Stimulated activated naive CD8-positive, alpha-beta T cell treated with anti-CD3 and anti-CD28 coated beads, Interleukin-15, amount 100 ng/mL, for 72 hours (primary cell): ENCODE data around the gene SGCE.

Source experiments
- ATAC-seq: fragments of 150-1000 bp; cut with Tn5 transposase; 2 replicates; pipeline ENCODE4 v1.10.0; 2021; ENCODE audit warnings: mild to moderate bottlenecking, moderate library complexity
- DNase-seq, 2 donors: peaks; one replicate each; pipeline ENCODE4 v3.0.0; 2021 to 2022
- H3K27ac Mint-ChIP-seq, 2 donors: one replicate each; pipeline ENCODE4 v1.8.0; 2022; ENCODE audit warnings: mild to moderate bottlenecking in 2 of 2, mixed read lengths in 2 of 2, moderate library complexity in 2 of 2
- H3K27me3 Mint-ChIP-seq: one replicate; pipeline ENCODE4 v1.8.0; 2022; ENCODE audit warnings: mixed read lengths
- H3K4me1 Mint-ChIP-seq: one replicate; pipeline ENCODE4 v1.8.0; 2022; ENCODE audit warnings: mild to moderate bottlenecking, mixed read lengths
- H3K4me3 Mint-ChIP-seq, 2 donors: one replicate each; pipeline ENCODE4 v1.8.0; 2022; ENCODE audit warnings: mild to moderate bottlenecking in 2 of 2, mixed read lengths in 2 of 2, moderate library complexity in 1 of 2
- H3K9me3 Mint-ChIP-seq, 2 donors: one replicate each; pipeline ENCODE4 v1.8.0; 2022; ENCODE audit warnings: mixed read lengths in 2 of 2

Gene SGCE

DNA sequence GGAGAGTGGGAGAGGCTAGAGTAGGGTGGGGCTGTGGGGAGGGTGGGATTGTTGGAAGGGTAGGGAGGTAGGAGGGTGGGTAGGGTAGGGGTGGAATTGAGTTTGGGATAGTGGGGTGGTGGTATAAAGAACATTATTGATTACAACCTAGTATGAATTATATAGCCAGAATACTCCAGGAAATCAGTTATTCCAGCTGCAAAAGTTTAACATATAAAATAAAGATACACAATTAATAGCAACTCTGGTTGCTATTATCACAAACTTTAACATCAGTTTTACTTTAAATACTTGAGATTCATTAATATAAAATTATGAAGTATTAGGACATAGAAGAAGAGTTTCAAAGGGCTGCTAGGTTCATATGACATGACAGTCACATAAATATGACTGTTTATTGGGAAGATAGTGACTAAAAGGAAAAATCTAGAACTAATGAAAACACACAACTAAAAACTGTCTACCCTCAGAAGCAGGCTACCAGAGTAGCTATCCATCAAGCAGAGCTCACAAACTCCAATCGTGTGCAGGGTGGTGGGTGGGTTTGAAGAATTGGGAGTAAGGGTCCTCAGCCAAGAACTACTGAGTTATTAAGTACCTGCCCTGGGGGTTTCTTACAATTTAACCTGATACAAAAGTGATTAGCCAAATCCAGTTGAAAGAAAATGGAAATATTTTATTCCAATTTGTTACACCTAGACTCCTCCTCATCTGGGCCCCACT lies 14.0 kb upstream of the SGCE start:
- no peak overlapping the region for H3K27ac Mint-ChIP-seq
- DNase-seq (no peak), ATAC-seq (no peak)
- no peaks in the 10 kb centered on the region for H3K9me3 Mint-ChIP-seq
- H3K4me1 Mint-ChIP-seq, result no peaks in the 10 kb centered on the region
- H3K27me3 Mint-ChIP-seq, result peaks cover 8% of the 10 kb centered on the region
- no peak overlapping the region for H3K4me3 Mint-ChIP-seq

DNA sequence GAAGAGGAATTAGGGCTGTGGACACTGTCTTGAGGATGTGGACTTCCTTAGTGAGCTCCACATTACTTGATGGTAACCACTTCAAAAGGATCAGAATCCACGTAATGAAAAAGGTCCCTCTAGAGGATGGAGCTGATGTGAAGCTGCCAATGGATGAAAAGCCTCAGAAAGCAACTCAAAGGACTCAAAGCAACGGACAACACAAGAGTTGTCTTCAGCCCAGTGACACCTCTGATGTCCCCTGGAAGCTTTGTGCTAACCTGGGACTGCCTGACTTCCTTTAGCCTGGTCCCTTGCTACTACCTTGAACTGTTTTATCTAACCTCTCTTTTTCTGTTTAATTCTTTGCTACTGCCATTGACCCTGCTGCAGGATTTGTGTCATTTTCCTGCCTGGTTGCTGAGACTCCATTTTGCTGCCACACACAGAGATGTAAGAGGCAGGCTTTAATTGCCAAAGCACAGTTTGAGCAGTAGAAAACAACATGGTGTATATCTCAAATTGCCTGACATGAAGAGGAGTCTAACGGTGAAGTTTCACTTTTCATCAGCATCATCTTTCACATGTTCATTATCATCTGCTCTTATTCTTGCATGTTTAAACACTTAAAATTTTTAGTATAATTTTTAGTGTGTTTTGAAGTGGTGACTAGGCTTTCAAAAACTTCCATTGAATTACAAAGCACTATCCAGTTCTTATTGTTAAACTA lies 11.1 kb upstream of the SGCE start:
- DNase-seq, result no peak
- H3K27ac Mint-ChIP-seq, result no peak overlapping the region
- H3K4me1 Mint-ChIP-seq, result no peaks in the 10 kb centered on the region
- H3K4me3 Mint-ChIP-seq, result no peak overlapping the region
- ATAC-seq, result no peak
- peaks cover 8% of the 10 kb centered on the region for H3K27me3 Mint-ChIP-seq
- no peaks in the 10 kb centered on the region for H3K9me3 Mint-ChIP-seq

DNA sequence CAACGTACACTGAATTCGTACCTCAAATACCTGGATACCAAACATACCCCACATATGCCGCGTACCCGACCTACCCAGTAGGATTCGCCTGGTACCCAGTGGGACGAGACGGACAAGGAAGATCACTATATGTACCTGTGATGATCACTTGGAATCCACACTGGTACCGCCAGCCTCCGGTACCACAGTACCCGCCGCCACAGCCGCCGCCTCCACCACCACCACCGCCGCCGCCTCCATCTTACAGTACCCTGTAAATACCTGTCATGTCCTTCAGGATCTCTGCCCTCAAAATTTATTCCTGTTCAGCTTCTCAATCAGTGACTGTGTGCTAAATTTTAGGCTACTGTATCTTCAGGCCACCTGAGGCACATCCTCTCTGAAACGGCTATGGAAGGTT lies 9.5 kb upstream of the SGCE start:
- DNase-seq (no peak), ATAC-seq (no peak)
- Mint-ChIP-seq H3K27ac (no peak overlapping the region), H3K27me3 (peaks cover 8% of the 10 kb centered on the region), H3K4me3 (no peak overlapping the region), H3K4me1 (no peaks in the 10 kb centered on the region), H3K9me3 (no peaks in the 10 kb centered on the region)

DNA sequence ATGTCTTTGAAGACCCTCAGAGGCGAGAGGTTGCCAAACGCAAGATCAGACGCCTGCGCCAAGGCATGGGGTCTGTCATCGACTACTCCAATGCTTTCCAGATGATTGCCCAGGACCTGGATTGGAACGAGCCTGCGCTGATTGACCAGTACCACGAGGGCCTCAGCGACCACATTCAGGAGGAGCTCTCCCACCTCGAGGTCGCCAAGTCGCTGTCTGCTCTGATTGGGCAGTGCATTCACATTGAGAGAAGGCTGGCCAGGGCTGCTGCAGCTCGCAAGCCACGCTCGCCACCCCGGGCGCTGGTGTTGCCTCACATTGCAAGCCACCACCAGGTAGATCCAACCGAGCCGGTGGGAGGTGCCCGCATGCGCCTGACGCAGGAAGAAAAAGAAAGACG lies 8.1 kb upstream of the SGCE start:
- no peak for ATAC-seq

DNA sequence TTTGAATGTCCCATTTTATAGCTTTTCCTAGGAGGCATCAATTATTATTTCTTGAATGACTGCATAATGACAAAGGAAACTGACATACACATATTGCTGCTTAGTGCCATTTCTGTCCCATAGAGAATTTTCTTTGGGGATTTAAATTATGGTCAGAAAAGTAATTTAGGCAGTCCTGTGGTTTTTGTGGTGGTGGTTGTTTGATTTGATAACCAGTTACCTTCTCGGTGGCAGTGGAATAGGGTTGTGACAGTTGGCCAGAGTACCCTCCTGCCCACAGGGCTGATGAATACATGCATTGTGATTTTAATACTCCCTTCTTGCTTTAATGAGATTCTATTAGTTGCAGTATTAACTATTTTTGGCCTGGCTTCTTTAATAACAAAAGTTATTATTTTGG lies 6.6 kb upstream of the SGCE start:
- Mint-ChIP-seq H3K9me3 (no peaks in the 10 kb centered on the region), H3K27me3 (no peaks in the 10 kb centered on the region), H3K4me3 (no peak overlapping the region), H3K4me1 (no peaks in the 10 kb centered on the region), H3K27ac (no peak overlapping the region)
- ATAC-seq (no peak), DNase-seq (no peak)

More for the DNA sequence above, 8.1 kb upstream of the SGCE start:
- H3K4me1 Mint-ChIP-seq, result no peaks in the 10 kb centered on the region
- H3K27me3 Mint-ChIP-seq, result peaks cover 8% of the 10 kb centered on the region
- H3K27ac Mint-ChIP-seq, result no peak overlapping the region
- H3K4me3 Mint-ChIP-seq, result no peak overlapping the region
- no peak for DNase-seq
- H3K9me3 Mint-ChIP-seq, result no peaks in the 10 kb centered on the region

DNA sequence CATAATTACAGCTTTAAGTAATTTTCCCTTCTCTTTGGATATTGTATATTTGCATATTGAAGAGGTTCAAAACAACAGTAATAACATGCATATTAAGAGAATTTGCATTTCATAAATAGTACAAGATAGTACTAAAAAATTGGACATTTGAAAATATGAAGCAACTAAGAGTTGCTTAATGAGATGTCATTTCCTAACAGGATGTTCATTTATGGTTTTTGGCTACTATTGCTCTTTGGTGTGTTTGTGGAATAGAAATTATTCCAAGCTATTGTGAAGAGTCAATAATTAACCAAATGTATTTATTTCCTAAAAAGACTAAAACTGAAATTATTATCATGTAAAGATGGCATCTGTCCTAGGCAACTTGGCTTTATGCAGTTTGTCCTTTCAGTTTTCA lies 4.1 kb upstream of the SGCE start:
- H3K4me1 Mint-ChIP-seq, result peaks cover 24% of the 10 kb centered on the region
- H3K27me3 Mint-ChIP-seq, result peaks cover 21% of the 10 kb centered on the region
- no peak overlapping the region for H3K4me3 Mint-ChIP-seq
- ATAC-seq (no peak), DNase-seq (no peak)
- H3K27ac Mint-ChIP-seq, result no peak overlapping the region
- H3K9me3 Mint-ChIP-seq, result no peaks in the 10 kb centered on the region

DNA sequence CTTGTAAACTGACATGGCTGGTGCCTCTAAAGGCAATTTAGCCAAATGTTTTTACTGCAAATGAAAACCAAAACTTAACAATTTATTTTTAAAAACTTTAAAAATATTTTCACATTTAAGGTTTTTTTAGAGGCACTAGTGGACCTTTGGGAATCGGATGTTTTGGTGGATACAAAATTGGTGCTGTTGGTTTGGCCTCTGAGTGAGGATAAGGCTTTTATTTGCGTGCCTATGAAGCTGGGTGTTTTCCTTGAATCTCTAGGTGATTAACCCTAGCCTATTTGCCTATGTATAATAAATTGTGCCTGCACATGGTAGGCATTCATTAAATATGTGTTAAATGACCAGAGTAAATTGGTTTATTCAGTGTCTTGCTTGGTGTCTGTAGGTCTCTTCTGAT lies 2.9 kb upstream of the SGCE start:
- peaks cover 25% of the 10 kb centered on the region for H3K4me1 Mint-ChIP-seq
- H3K4me3 Mint-ChIP-seq, result no peak overlapping the region
- no peaks in the 10 kb centered on the region for H3K9me3 Mint-ChIP-seq
- peaks cover 26% of the 10 kb centered on the region for H3K27me3 Mint-ChIP-seq
- no peak for ATAC-seq
- H3K27ac Mint-ChIP-seq, result no peak overlapping the region
- no peak for DNase-seq

DNA sequence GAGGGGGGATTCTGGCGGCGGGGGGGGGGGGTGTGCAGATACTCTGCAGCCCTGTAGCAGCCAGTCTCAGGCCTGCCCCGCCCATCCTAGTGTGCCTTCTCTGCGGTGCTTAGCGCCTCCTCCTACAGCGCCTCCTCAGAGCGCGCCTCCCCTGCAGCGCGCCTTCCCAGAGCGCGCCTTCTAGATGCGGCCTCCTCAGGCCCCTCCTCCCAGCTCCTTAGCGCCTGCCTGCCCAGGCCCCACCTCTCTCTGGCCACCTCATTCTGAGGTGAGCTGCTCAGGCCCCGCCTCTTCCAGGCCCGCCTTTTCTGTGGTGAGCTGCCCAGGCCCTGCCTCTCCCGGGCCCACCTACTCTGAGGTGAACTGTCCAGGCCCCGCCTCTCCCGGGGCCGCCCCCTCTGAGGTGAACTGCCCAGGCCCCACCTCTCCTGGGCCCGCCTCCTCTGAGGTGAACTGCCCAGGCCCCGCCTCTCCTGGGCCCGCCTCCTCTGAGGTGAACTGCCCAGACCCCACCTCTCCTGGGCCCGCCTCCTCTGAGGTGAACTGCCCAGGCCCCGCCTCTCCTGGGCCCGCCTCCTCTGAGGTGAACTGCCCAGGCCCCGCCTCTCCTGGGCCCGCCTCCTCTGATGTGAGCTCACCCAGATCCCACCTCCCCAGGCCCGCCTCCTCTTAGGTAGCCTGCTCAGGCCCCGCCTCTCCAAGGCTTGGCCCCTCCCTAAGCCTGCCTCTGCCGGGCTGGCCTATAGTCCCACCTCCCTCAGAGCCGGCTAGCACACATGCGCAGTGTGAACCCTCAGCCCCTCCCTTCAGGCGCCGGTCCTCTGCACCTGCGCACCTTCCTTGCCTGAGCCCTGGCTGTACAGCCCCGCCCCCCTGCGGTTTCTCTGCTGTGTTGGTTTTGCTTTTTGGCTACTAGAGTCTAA lies 2.1 kb upstream of the SGCE start:
- DNase-seq, result peak; percentile 93 to 96
- Mint-ChIP-seq H3K27me3 (peaks cover 26% of the 10 kb centered on the region), H3K27ac (no peak overlapping the region), H3K9me3 (no peaks in the 10 kb centered on the region), H3K4me1 (peaks cover 25% of the 10 kb centered on the region), H3K4me3 (peak overlapping the region; percentile 87)
- peak; percentile 91 for ATAC-seq

DNA sequence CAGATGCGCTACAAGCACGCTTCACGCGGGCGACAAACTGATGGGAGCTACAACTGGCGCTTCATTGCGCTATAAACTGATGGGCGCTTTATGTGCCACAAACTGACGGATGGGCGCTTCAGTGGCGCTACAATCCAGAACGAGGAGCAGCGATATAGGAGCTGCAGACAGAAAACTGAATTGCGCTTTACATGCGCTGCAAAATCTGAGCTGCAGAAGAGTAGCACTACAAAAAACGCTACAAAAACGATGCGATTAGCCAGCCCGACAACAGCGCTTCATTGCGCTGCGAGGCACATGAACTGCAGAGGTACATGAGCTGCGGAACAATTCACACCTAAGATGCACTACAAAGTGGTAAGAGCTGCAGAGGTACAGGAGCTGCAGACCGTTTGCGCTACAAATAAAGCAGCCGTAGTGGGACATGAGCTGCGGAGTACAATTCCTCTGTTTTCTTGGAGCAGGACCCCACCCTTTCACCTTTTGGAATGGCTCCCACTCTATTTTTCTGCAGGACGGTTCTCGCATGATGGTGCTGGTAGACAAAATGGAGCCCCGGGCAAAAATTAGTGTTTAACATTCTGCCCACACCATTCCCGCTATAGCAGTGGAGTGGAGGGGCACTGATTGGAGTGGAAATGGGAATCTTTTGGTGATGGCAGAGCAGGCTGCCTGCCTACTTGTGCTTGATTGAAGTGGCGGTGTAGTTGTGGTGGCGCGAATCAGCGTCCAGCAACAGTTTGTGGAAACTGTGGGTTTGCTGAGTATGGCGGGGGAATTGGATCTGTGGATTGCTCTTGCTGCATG lies 1.2 kb upstream of the SGCE start:
- peaks cover 25% of the 10 kb centered on the region for H3K4me1 Mint-ChIP-seq
- no peaks in the 10 kb centered on the region for H3K9me3 Mint-ChIP-seq
- H3K27me3 Mint-ChIP-seq, result peaks cover 30% of the 10 kb centered on the region
- ATAC-seq (no peak), DNase-seq (peak; percentile 28 to 29)
- H3K4me3 Mint-ChIP-seq, result peak overlapping the region; percentile 87
- H3K27ac Mint-ChIP-seq, result no peak overlapping the region

DNA sequence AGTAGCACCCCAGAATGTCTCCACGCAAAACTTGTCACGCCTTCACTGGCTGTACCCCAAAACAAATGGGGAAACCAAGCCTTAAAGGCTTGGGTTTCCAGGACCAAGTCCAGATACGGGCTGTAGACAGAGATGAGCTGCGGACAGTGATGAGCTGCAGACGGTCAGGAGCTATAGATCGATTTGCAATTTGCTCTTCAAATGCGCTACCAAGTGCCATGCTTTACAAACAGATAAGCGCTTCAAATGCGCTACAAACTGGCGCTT lies 658 bp upstream of the SGCE start:
- H3K4me3 Mint-ChIP-seq, result peak overlapping the region; percentile 87
- no peak overlapping the region for H3K27ac Mint-ChIP-seq

DNA sequence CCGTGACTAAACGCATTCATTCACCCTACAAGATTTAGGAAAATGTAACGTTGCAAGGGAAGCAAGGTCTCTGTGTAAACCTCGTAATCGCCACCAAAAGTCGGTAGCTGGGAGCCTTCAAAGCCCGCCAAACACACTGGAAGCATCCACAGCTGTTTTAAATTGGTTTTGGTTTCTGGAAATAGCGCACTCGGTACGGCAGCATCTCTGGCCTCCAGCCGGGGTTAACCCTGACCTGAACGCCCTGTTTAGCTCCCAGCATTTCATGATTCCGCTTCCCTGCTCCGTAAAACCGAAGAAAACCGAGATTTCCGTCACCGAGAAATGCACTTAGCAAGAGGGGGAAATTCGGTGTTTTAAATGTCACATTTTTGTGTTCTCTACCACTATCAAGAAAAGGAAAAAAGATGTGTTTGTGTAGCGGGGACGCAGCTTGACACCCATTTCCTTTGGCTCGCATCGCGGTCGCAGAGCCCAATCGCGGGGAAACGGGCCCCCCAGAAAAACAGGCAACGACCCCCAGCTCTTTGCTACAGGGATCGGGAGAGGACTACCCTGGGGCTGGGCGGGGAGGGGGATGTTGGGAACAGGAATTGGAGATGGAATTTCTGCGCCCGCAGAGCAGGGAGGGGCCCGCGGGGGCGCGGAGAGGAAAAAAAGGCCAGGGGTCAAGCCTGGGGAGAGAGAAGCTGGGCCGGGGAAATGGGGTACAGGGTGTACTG lies 646 bp downstream of the SGCE start:
- DNase-seq (no peak), ATAC-seq (no peak)
- Mint-ChIP-seq H3K27me3 (peaks cover 48% of the 10 kb centered on the region), H3K4me1 (peaks cover 25% of the 10 kb centered on the region), H3K9me3 (no peaks in the 10 kb centered on the region), H3K27ac (no peak overlapping the region), H3K4me3 (peak overlapping the region; percentile 87)

More for the DNA sequence above, 658 bp upstream of the SGCE start:
- ATAC-seq (no peak), DNase-seq (no peak)
- H3K27me3 Mint-ChIP-seq, result peaks cover 35% of the 10 kb centered on the region
- H3K9me3 Mint-ChIP-seq, result no peaks in the 10 kb centered on the region
- peaks cover 25% of the 10 kb centered on the region for H3K4me1 Mint-ChIP-seq

DNA sequence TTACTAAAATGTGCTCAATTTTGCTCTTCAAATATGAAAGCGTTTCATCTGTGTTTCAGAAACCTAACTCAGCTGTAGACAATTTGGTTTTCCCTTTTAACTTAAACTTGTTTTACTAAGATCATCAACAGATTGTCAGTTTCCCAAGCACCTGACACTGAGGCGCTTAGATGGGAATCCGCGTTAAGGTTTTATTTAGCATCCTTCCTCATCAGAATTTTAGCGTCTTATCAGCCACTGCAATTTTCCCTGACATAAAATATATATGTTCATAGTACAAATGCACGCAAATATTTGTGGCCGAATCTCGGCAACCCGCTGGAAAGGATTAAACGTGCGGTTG lies 1.2 kb downstream of the SGCE start:
- peaks cover 54% of the 10 kb centered on the region for H3K27me3 Mint-ChIP-seq
- ATAC-seq (no peak), DNase-seq (no peak)
- no peaks in the 10 kb centered on the region for H3K9me3 Mint-ChIP-seq
- H3K4me1 Mint-ChIP-seq, result peaks cover 25% of the 10 kb centered on the region
- no peak overlapping the region for H3K27ac Mint-ChIP-seq
- peak overlapping the region; percentile 87 for H3K4me3 Mint-ChIP-seq

DNA sequence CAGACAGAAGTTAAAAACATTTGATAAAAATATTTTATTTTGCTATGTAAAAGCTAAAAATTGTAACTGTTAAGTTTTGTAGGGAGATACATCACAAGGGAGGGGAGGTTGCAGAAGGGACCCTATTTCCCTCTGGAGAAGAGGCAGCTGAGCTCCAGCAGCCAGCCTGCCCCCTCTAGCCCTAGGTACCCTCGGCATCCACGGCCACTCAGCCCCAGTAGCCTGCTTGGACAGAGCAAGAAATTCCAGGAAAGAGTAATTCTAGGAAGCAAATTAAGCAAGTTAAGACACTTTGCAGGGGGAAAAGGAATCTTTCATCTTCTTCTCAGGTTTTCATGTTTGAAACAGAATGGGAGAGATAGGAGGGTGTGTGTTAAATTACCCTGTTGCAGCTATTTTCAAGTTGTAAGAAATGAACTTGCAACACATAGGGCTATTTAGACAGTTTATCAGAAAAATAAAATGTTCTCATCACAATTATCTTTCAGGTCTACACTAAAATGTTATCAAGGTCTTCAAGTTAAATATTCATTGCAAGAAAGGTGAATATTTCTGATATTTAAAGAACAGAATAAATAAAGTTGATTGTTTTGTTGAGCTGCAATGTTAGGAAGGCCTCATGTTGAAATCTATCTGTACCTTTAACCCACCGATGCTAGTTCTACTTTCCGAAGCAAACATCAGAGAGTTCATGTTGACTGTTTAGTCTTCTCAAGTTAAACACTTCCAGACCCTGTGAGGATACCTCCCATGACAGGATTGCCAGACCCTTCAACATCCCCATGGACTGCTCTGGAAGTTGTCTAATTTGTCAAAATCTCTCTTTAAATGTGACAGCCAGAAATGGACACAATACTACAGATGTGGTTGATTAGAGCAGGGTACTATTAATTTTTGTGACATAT lies 5.5 kb downstream of the SGCE start:
- Mint-ChIP-seq H3K4me3 (no peak overlapping the region), H3K27ac (no peak overlapping the region), H3K27me3 (peaks cover 57% of the 10 kb centered on the region), H3K9me3 (no peaks in the 10 kb centered on the region), H3K4me1 (peaks cover 4% of the 10 kb centered on the region)
- DNase-seq (no peak), ATAC-seq (no peak)

DNA sequence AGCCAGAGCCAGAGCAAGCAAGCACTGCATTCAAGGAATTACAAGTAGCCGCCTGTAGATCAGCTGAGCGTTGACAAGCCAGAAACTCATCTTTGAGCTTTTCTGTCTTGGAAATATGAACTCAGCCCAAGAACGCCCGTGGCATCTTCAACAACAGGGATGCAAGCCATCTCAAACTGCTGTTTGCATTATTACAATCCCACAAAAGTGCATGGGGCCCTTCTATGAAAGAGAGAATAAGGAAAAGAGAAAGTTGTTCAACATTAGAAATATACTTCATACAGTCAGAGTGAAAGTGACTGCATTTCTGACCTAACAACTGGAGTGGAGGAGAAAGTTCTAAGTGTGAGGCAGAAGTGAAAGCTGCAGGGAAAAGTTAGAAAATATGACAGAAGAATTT lies 6.5 kb downstream of the SGCE start:
- H3K4me3 Mint-ChIP-seq, result no peak overlapping the region
- H3K9me3 Mint-ChIP-seq, result no peaks in the 10 kb centered on the region
- H3K27me3 Mint-ChIP-seq, result peaks cover 54% of the 10 kb centered on the region
- no peak overlapping the region for H3K27ac Mint-ChIP-seq
- H3K4me1 Mint-ChIP-seq, result no peaks in the 10 kb centered on the region
- ATAC-seq (no peak), DNase-seq (no peak)
